Memory B cell (primary cell): ENCODE measurements around the gene MTARC2.
A peak's percentile ranks its signal among the peaks of the same experiment; 100 is the strongest.

Experiments
- ATAC-seq: fragments of 150-1000 bp; cut with Tn5 transposase; 2 replicates; pipeline ENCODE4 v1.10.0; 2021; ENCODE audit warnings: low read depth, mild to moderate bottlenecking, moderate library complexity
- DNase-seq, 2 donors: peaks; one replicate each; pipeline ENCODE4 v3.0.0; 2022; ENCODE audit warnings: low spot score in 2 of 2
- H3K27ac Mint-ChIP-seq: one replicate; pipeline ENCODE4 v1.8.0; 2022; ENCODE audit warnings: mild to moderate bottlenecking, moderate library complexity, mixed read lengths
- H3K27me3 Mint-ChIP-seq: one replicate; pipeline ENCODE4 v1.8.0; 2022; ENCODE audit warnings: mixed read lengths
- H3K36me3 Mint-ChIP-seq: one replicate; pipeline ENCODE4 v1.8.0; 2022; ENCODE audit warnings: mild to moderate bottlenecking, mixed read lengths
- H3K4me1 Mint-ChIP-seq: one replicate; pipeline ENCODE4 v1.8.0; 2022; ENCODE audit warnings: mixed read lengths
- H3K4me3 Mint-ChIP-seq: one replicate; pipeline ENCODE4 v1.8.0; 2022; ENCODE audit warnings: mild to moderate bottlenecking, moderate library complexity, mixed read lengths
- H3K9me3 Mint-ChIP-seq: one replicate; pipeline ENCODE4 v1.8.0; 2022; ENCODE audit warnings: mixed read lengths

MTARC2 gene

DNA sequence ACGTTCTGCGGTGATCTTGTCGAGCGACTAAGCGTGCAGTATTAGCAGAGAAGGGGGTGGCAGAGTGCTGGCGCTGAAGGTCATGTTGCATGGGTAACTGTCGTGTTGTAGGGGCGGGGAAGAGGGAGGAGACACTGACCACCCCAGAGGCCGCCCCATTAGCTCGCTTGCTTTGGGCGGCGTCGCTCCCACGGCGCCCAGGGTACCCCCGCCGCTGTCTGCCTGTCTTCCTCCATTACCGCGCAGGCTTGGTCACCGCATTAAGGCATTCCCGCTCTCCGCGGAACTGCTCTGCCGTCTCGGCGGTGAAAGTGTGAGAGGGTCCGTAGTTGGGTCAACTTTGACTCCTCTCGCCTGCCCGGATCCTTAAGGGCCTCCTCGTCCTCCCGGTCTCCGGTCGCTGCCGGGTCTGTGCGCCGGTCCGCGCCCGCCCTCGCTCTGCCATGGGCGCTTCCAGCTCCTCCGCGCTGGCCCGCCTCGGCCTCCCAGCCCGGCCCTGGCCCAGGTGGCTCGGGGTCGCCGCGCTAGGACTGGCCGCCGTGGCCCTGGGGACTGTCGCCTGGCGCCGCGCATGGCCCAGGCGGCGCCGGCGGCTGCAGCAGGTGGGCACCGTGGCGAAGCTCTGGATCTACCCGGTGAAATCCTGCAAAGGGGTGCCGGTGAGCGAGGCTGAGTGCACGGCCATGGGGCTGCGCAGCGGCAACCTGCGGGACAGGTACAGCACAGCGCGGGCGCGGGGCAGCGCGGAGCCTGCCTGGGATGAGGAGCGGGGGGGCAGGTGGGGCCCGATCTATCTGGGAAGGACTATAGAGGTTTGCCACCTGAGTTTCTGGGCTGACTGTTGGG lies at the start of gene MTARC2:
MTARC2 (plus strand) TSS at position 234 of the 846 bp plus-strand sequence; CDS start at position 444, 210 bp downstream.
- Mint-ChIP-seq H3K27ac (peak within 1 kb of the TSS; percentile 52), H3K4me1 (peaks cover 12% of the 10 kb centered on the region), H3K27me3 (peaks cover 8% of the 10 kb centered on the region), H3K4me3 (peak within 1 kb of the TSS; percentile 82), H3K9me3 (no peaks in the 10 kb centered on the region), H3K36me3 (no peaks in the 10 kb centered on the region)
- DNase-seq (peak in 1 of 2 donors; percentile 35), ATAC-seq (peak; percentile 84)

GRCh38 chr1:220698607-220699016 lies 49.5 kb upstream of the MTARC2 start:
- ATAC-seq, result no peak
- H3K27ac Mint-ChIP-seq, result no peak overlapping the region

DNA sequence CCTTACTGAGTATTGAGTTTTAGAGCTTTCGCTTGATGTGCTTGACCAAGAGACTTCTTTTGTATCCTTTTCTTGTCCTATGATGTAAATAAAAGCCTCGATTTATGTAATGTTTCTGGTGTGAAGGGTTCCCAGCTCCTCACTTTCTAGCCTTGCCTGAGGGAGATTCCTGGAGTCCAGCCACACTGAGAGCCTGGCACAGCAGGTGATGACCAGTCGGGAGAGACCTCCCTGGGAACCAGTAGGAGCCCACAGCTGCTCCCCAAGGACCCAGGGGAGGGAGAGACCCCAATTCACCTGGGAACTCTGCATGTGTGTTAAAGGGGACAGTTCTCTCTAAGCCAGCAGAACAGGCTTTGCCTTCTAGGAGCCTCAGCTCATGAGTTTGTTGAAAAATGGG lies 49.1 kb upstream of the MTARC2 start:
- Mint-ChIP-seq H3K4me1 (peaks cover 5% of the 10 kb centered on the region), H3K27ac (no peak overlapping the region), H3K36me3 (peaks cover 8% of the 10 kb centered on the region), H3K9me3 (no peaks in the 10 kb centered on the region), H3K4me3 (no peak overlapping the region), H3K27me3 (peaks cover 4% of the 10 kb centered on the region)
- DNase-seq, result no peak
- ATAC-seq, result no peak

More at GRCh38 chr1:220698607-220699016, 49.5 kb upstream of the MTARC2 start:
- DNase-seq, result no peak
- H3K9me3 Mint-ChIP-seq, result no peaks in the 10 kb centered on the region
- peaks cover 8% of the 10 kb centered on the region for H3K36me3 Mint-ChIP-seq
- H3K4me1 Mint-ChIP-seq, result peaks cover 5% of the 10 kb centered on the region
- H3K27me3 Mint-ChIP-seq, result peaks cover 4% of the 10 kb centered on the region
- no peak overlapping the region for H3K4me3 Mint-ChIP-seq

- ATAC-seq, result no peak
- Mint-ChIP-seq H3K27me3 (peaks cover 4% of the 10 kb centered on the region), H3K4me3 (no peak overlapping the region), H3K36me3 (peaks cover 8% of the 10 kb centered on the region), H3K9me3 (no peaks in the 10 kb centered on the region), H3K27ac (no peak overlapping the region), H3K4me1 (peaks cover 5% of the 10 kb centered on the region)
- no peak for DNase-seq
Measured at GRCh38 chr1:220700556-220701179, 47.5 kb upstream of the MTARC2 start.

GRCh38 chr1:220701974-220702373 lies 46.1 kb upstream of the MTARC2 start:
- no peak overlapping the region for H3K4me3 Mint-ChIP-seq
- peaks cover 4% of the 10 kb centered on the region for H3K27me3 Mint-ChIP-seq
- H3K27ac Mint-ChIP-seq, result no peak overlapping the region
- DNase-seq, result no peak
- peak; percentile 45 for ATAC-seq
- H3K36me3 Mint-ChIP-seq, result peaks cover 8% of the 10 kb centered on the region
- no peaks in the 10 kb centered on the region for H3K9me3 Mint-ChIP-seq
- peaks cover 9% of the 10 kb centered on the region for H3K4me1 Mint-ChIP-seq

DNA sequence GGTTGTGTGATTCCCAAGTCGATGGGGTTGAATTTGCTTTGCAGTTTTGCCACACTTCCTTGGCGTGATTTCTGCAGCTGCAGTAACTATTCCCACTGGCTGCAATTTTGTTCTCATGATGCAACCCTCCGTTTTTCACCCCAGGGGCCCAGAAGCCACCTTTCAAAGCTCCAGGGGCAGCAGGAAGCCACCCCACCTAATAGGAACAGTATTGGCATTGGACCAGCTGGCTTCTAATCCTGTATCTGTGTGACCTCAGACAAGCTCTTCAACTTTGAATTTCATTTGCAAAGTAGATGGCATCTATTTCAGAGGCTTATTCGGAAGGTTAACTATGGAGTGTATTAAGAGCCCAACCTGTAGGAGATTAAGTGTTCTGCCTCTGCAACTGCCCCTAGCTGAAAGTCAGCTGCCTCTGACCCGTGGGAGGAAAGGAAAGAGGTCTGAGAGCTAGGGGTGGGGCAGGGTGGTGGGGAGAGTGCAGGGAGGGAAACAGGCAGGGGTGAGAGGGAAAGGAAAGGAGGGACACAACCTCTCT lies 45.3 kb upstream of the MTARC2 start:
- DNase-seq (no peak), ATAC-seq (no peak)
- no peak overlapping the region for H3K4me3 Mint-ChIP-seq
- peaks cover 4% of the 10 kb centered on the region for H3K27me3 Mint-ChIP-seq
- no peak overlapping the region for H3K27ac Mint-ChIP-seq
- no peaks in the 10 kb centered on the region for H3K9me3 Mint-ChIP-seq
- H3K36me3 Mint-ChIP-seq, result peaks cover 4% of the 10 kb centered on the region
- H3K4me1 Mint-ChIP-seq, result peaks cover 9% of the 10 kb centered on the region

DNA sequence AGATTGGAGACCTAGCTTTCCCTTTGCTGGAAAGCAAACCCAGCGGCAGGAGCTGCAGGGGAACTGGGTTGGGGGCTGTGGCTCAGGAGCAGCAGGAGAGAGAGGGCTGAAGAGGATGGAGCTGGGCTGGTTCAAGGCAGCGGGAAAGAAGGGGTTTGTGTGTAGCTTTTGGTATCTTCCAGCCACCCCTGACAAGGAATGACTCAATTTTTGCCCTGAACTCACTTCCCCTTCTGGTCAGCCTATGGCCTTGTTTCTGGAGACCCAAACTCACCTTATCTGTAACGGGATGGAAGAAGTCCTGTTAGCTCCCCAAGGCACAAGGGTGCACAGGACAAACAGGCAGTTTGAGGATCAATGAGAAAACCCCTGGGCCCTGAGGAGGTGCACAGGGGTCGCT lies 44.8 kb upstream of the MTARC2 start:
- Mint-ChIP-seq H3K4me3 (no peak overlapping the region), H3K9me3 (no peaks in the 10 kb centered on the region), H3K27ac (no peak overlapping the region), H3K36me3 (peaks cover 2% of the 10 kb centered on the region), H3K4me1 (peaks cover 9% of the 10 kb centered on the region), H3K27me3 (peaks cover 4% of the 10 kb centered on the region)
- DNase-seq (no peak), ATAC-seq (no peak)

GRCh38 chr1:220705782-220706181 lies 42.3 kb upstream of the MTARC2 start:
- H3K9me3 Mint-ChIP-seq, result no peaks in the 10 kb centered on the region
- ATAC-seq (no peak), DNase-seq (no peak)
- peaks cover 22% of the 10 kb centered on the region for H3K4me1 Mint-ChIP-seq
- peaks cover 4% of the 10 kb centered on the region for H3K27me3 Mint-ChIP-seq
- no peak overlapping the region for H3K4me3 Mint-ChIP-seq
- no peak overlapping the region for H3K27ac Mint-ChIP-seq
- no peaks in the 10 kb centered on the region for H3K36me3 Mint-ChIP-seq

- peaks cover 29% of the 10 kb centered on the region for H3K4me1 Mint-ChIP-seq
- no peak overlapping the region for H3K4me3 Mint-ChIP-seq
- H3K9me3 Mint-ChIP-seq, result no peaks in the 10 kb centered on the region
- peaks cover 4% of the 10 kb centered on the region for H3K27me3 Mint-ChIP-seq
- H3K27ac Mint-ChIP-seq, result no peak overlapping the region
- DNase-seq (no peak), ATAC-seq (no peak)
- no peaks in the 10 kb centered on the region for H3K36me3 Mint-ChIP-seq
Measured at GRCh38 chr1:220706480-220706879, 41.6 kb upstream of the MTARC2 start.

DNA sequence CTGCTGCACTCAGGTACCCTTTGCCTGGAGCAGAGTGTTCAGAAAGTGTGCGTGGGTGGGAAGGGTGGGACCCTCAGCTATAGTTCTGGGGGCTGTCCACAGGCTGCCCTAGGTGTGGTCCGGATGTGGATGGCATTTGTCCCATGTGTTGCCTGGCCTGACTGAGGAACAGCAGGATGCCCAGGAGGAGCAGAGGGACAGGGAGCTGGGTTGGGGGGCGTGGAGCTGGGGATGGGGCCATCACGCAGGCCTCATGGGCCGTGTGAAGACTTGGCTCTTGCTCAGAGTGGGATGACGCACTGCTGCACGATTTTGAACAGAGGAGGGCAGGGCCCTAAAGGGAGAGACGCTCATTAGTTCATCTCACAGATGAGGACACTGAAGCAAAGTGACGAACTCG lies 41.0 kb upstream of the MTARC2 start:
- ATAC-seq (no peak), DNase-seq (no peak)
- no peaks in the 10 kb centered on the region for H3K9me3 Mint-ChIP-seq
- H3K27me3 Mint-ChIP-seq, result peaks cover 2% of the 10 kb centered on the region
- peaks cover 29% of the 10 kb centered on the region for H3K4me1 Mint-ChIP-seq
- no peak overlapping the region for H3K4me3 Mint-ChIP-seq
- H3K27ac Mint-ChIP-seq, result no peak overlapping the region
- H3K36me3 Mint-ChIP-seq, result no peaks in the 10 kb centered on the region

DNA sequence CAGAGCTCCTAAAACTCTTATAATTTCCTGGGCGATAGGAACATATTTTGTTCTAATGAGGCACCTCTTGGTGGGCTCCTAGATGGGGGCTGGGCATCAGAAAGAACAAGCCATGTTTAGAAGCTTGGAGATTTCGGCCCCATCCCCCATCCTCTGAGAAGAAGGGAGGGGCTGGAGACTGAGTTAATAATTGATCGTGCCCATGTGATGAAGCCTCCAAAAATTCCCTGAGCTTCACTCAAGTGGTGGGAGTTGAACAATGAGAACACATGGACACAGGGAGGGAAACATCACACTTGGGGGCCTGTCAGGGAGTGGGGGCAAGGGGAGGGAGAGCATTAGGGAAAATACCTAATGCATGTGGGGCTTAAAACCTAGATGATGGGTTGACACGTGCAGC lies 39.9 kb upstream of the MTARC2 start:
- Mint-ChIP-seq H3K9me3 (no peaks in the 10 kb centered on the region), H3K27me3 (no peaks in the 10 kb centered on the region), H3K27ac (no peak overlapping the region), H3K36me3 (no peaks in the 10 kb centered on the region), H3K4me3 (no peak overlapping the region), H3K4me1 (peaks cover 27% of the 10 kb centered on the region)
- DNase-seq (no peak), ATAC-seq (no peak)

GRCh38 chr1:220708936-220709801 lies 39.0 kb upstream of the MTARC2 start:
- no peak overlapping the region for H3K27ac Mint-ChIP-seq
- H3K27me3 Mint-ChIP-seq, result no peaks in the 10 kb centered on the region
- H3K4me3 Mint-ChIP-seq, result peak overlapping the region; percentile 48
- DNase-seq (no peak), ATAC-seq (peak; percentile 67)
- peaks cover 27% of the 10 kb centered on the region for H3K4me1 Mint-ChIP-seq
- H3K36me3 Mint-ChIP-seq, result no peaks in the 10 kb centered on the region
- no peaks in the 10 kb centered on the region for H3K9me3 Mint-ChIP-seq

DNA sequence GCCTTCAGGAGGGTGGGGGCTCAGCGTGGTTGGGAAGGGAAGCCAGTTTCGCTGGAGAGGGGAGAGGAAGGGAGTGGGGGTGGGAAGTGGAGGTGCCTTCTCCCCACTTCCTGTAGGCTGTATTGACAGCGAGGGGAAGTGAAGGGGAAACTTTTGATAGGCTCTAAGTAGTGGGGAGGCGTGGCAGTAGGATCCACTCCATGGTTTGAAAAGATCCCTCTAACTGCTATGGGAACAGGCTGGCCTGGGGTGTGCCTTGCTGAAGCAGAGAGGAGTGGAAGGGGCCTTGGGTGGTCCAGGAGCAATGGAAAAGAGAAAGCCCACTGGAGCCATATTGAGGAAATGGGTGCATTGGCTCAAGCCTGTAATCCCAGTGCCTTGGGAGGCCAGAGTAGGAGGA lies 37.8 kb upstream of the MTARC2 start:
- ATAC-seq (no peak), DNase-seq (no peak)
- H3K36me3 Mint-ChIP-seq, result no peaks in the 10 kb centered on the region
- no peaks in the 10 kb centered on the region for H3K27me3 Mint-ChIP-seq
- no peaks in the 10 kb centered on the region for H3K9me3 Mint-ChIP-seq
- H3K4me1 Mint-ChIP-seq, result peaks cover 27% of the 10 kb centered on the region
- peak overlapping the region; percentile 11 for H3K4me3 Mint-ChIP-seq
- peak overlapping the region; percentile 62 for H3K27ac Mint-ChIP-seq
